Activated CD4-positive, alpha-beta T cell treated with anti-CD3 and anti-CD28 coated beads, Interleukin-2, amount 50 U/mL, for 48 hours (primary cell): ENCODE data around the gene NUP58.
"Not testable (repeated sequence)": the region's sequence is repeated elsewhere in the genome, so short reads cannot be mapped to it uniquely, and the experiment has no call there.

Source experiments
- DNase-seq, 2 experiments: peaks; one replicate each; pipeline ENCODE4 v3.0.0-alpha.2; 2020

NUP58 gene

DNA sequence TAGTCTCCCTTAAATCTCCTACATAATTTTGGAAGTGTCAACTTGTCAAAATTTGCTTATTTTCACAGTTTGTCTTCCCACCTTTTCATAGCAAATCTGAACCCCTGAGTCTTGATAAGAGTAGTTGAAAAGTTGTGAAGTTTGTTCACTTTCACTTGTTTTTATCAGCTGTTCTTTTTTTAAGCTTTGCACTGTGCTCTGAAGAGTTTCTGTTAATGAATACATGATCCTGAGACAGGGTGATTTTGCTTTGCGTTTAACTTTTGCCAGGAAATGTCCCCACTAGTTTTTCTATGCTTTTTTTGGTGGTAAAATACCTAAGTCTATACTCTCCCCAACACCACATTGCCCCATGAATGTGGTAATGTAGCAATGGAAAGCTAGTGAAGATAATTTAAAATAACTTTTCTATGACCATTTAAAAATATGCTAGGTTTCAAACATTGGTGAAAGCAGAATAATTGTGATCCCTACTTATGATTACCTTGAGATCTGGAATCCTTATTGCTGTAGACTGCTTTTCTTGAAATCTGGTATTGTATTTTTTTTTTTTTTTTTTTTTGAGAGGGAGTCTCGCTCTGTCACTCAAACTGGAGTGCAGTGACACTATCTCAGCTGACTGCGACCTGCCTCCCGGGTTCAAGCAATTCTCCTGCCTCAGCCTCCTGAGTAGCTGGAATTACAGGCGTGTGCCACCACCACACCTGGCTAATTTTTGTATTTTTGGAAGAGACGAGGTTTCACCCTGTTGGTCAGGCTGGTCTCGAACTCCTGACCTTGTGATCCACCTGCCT lies 5.4 kb downstream of the NUP58 start:
- DNase-seq = no peak

DNA sequence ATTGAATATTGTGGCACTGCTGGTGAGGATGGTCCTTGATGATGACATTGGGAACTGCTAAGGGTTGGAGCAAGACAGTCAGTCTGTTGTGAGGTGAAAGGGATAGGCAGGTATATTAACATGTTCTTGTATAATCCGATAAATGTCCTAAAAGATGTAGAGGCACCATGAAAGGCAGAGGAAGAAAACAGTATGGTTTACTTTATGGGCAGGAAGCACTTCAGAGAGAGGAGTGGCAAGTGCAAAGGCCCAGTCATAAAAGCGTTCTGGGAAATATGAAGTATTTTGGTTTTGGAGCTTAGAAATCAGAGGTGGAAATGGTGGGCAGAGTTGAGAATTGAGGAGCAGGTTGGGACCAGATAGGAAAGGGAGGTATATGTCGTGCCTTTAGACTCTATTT lies 9.5 kb downstream of the NUP58 start:
- no peak for DNase-seq

GRCh38 chr13:25318946-25319345 lies 17.5 kb downstream of the NUP58 start:
- not testable (repeated sequence) for DNase-seq

- DNase-seq = no peak
Observed at GRCh38 chr13:25319771-25320170, 18.3 kb downstream of the NUP58 start.

- no peak for DNase-seq
Observed at GRCh38 chr13:25324100-25324499, 22.7 kb downstream of the NUP58 start.

DNA sequence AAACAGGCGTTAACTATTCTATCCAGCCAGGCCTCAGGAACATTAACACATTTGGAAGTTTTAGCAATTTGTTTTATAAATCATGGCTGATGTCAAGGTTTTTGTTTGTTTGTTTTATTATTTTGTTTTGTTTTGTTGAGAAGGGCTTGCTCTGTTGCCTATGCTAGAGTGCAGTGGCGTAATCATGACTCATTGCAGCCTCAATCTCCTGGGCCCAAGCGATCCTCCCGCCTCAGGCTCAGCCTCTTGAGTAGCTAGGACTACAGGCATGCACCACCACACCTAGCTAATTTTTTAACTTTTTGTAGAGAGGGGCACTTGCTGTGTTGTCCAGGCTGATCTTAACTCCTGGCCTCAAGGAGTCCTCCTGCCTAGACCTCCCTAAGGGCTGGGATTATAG lies 28.3 kb downstream of the NUP58 start:
- no peak for DNase-seq

- no peak for DNase-seq
Observed at GRCh38 chr13:25330541-25330940, 29.1 kb downstream of the NUP58 start.

DNA sequence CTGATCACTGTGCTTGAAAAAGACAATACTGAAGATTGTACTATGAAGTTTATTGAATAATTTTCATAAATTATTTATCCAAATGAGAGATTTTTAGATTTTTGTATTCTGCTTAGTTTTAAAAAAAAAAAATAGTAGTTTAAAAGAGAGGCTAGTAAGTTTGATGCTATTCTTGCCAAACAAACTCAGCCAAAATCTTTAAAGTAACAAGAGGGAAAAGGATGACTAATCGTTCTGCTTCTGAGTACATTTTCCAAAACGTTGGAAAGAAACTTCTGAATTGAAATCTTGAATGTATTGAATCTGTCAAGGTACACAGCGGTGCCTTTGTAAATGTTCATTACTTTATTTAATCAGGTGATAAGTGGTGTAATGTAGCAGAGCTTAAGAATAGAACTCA lies 34.4 kb downstream of the NUP58 start:
- DNase-seq = no peak

DNA sequence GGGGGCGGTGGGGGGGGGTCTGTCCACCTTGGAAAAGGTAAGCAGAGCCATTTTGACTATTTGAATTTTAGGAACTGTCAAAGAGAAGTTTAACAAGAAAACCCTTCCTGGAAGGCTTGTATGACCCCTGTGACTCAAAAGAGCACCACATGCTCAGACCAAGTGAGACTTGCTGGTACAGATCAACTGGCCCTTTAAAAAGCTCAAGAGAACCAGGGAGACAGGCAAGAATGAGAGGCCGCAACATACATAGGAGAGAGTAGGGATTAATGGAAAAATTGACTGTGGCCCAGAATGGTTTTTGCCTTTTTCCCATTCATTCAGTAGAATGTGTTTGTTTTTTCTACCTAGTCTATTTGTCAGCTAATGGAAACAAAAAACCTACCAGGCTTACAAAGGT lies 44.2 kb downstream of the NUP58 start:
- DNase-seq = no peak

GRCh38 chr13:25347151-25347550 lies 45.7 kb downstream of the NUP58 start:
- no peak for DNase-seq

DNA sequence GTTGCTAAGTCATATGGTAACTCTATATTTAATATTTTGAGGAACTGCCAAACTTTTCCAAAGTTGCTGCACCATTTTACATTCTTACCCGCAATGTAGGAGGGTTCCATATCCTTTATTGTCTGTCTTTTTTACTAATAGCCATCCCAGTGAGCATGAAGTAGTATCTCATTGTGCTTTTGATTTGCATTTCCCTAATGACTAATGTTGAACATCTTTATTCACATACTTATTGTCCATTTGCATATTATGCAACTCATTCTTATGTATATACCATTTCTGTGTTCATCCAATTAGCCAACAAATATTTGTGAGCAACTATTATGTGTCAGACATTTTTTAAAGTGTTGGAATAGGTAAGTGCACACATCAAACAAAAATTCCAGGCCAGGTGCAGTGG lies 50.0 kb downstream of the NUP58 start:
- DNase-seq = no peak

GRCh38 chr13:25352230-25352629 lies 50.8 kb downstream of the NUP58 start:
- DNase-seq = no peak

DNA sequence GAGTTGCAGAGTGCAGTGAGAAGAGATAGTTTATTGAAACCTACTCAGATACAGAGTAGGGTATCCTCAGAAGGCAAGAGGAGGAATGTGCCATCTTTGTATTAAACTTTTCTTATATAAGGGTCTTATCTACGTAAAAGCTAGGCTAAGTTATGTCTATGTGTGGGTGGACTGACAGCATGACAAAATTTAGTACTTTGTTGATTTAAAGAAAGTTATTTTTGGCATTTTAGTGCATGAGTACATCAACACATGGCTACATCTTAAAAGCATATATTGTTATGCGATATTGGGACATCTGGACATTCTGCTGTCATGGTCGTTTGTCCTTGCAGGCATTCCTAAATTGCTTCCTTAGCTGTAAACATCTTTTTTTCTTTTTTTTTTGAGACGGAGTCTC lies 51.4 kb downstream of the NUP58 start:
- DNase-seq = no peak

- no peak for DNase-seq
Observed at GRCh38 chr13:25353344-25353743, 51.9 kb downstream of the NUP58 start.

GRCh38 chr13:25354377-25354776 lies 53.0 kb downstream of the NUP58 start:
- no peak for DNase-seq

DNA sequence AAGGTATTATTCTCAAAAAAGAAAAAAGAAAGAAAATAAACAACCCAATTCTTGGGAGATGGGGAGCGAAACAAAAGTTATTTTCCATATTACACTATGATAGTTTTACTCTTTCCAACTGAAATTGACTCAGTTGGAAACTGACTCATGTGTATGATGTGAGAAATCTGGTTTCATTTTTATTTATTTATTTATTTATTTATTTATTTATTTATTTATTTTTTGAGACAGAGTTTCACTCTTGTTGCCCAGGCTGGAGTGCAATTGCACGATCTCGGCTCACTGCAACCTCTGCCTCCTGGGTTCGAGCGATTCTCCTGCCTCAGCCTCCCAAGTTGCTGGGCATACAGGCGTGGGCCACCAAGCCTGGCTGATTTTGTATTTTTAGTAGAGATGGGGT lies 59.0 kb downstream of the NUP58 start:
- DNase-seq = not testable (repeated sequence)

DNA sequence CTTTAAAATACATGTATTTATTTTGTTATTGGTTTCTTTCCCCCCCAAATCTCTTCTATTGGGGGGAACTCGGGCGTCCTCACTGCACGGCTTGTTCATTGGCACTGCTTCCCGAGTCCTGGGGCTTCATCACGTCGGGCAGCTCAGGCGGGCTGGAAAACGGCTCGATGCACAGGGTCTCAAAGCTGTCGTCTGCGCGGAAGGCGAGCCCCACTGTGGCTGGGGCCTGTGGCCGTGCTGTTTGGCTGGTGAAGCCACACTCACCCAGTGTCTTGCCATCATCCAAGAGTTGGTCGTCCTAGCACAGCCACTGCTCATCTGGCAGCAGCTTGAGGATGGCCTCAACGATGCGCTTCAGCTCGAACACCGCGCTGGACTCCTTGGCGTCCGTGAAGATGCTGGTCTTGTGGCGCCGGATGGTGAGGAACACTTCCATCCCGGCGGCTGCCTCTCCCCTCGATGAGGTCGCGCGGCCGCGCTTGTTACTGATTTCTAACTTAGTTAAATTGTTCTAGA lies 64.4 kb downstream of the NUP58 start:
- no peak for DNase-seq

- no peak for DNase-seq
Observed at GRCh38 chr13:25371158-25371874, 69.9 kb downstream of the NUP58 start.

DNA sequence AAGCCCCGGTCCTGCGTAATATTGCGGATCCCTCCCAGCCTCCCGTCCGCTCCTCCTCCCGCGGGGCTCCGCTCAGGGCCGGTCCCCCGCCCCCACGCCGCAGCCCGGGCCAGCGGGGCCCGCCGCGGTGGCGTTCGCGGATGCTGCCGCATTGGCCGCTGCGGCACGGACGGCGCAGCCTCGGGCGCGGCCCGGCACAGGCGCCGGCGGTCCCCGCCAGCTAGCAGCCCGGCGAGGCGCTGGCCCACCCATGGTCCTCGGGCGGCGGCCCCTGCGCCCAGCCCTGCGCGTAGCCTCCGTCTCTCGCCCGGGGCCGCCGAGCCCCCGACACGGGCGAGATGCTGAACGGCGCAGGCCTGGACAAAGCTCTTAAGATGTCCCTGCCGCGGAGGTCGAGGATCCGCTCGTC lies 70.5 kb downstream of the NUP58 start, which contains the start of gene ATP8A2:
TSS of gene ATP8A2 (plus strand) at position 100 of the 409 bp plus-strand sequence. CDS start at position 339, 239 bp downstream.
- DNase-seq = no peak

GRCh38 chr13:25372284-25373081 lies 71.1 kb downstream of the NUP58 start:
- DNase-seq = no peak

GRCh38 chr13:25375727-25376358 lies 74.4 kb downstream of the NUP58 start:
- peak in 1 of 2 experiments; percentile 18 for DNase-seq

DNA sequence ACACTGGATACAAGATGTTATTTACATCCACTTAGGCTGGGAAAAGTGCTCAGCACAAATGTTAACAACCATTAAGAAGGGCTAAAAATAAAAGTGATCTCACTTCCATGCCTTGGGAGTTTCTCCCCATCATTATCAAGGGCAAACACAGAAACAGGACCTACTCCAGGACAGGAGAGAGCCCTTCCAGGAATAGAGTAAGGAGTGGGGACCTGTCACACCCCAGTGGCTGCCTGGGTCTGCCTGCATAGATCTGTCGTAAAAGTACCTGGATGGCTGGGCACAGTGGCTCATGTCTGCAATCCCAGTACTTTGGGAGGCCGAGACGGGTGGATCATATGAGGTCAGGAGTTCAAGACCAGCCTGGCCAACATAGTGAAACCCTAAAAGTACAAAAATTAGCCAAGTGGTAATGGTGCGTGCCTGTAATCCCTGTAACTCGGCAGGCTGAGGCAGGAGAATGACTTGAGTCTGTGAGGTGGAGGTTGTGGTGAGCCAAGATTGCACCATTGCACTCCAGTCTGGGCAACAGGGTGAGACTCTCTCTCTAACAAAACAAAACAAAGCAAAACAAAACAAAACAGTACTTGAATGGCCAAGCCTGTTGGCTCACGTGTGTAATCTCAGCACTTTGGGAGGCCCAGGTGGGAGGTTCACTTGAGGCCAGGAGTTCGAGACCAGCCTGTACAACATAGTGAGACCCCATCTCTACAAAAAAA lies 76.0 kb downstream of the NUP58 start:
- no peak for DNase-seq
